Skeletal muscle cell (primary cell): ENCODE results near the gene SULT1A1.
"Not testable (repeated sequence)": the region's sequence is repeated elsewhere in the genome, so short reads cannot be mapped to it uniquely, and the experiment has no call there.

Experiments used
- DNase-seq: peaks from one replicate; pipeline ENCODE4 v3.0.0-alpha.2; 2010; ENCODE audit warnings: low read depth
- H3K4me3 ChIP-seq: 2 replicates; pipeline ENCODE4 v1.5.1; 2011; ENCODE audit warnings: low read depth, mild to moderate bottlenecking, control low read depth, low read length, moderate library complexity

Gene SULT1A1

GRCh38 chr16:28567292-28567691 lies 42.6 kb downstream of the SULT1A1 start:
- H3K4me3 ChIP-seq, result no peak overlapping the region

GRCh38 chr16:28566233-28566925 lies 43.5 kb downstream of the SULT1A1 start:
- not testable (repeated sequence) for DNase-seq, H3K4me3 ChIP-seq

More at GRCh38 chr16:28567292-28567691, 42.6 kb downstream of the SULT1A1 start:
- DNase-seq, result no peak

- H3K4me3 ChIP-seq, result no peak overlapping the region
- DNase-seq, result no peak
Measured at GRCh38 chr16:28563218-28563617, 46.6 kb downstream of the SULT1A1 start.

- no peak overlapping the region for H3K4me3 ChIP-seq
- DNase-seq, result no peak
Measured at GRCh38 chr16:28562199-28562598, 47.6 kb downstream of the SULT1A1 start.

- no peak overlapping the region for H3K4me3 ChIP-seq
- no peak for DNase-seq
Measured at GRCh38 chr16:28561557-28562187, 48.2 kb downstream of the SULT1A1 start.

- DNase-seq, result no peak
Measured at GRCh38 chr16:28558456-28558855, 51.4 kb downstream of the SULT1A1 start.

GRCh38 chr16:28556914-28557320 lies 52.9 kb downstream of the SULT1A1 start:
- DNase-seq, result no peak
- no peak overlapping the region for H3K4me3 ChIP-seq

More at GRCh38 chr16:28558456-28558855, 51.4 kb downstream of the SULT1A1 start:
- H3K4me3 ChIP-seq, result no peak overlapping the region

- no peak overlapping the region for H3K4me3 ChIP-seq
- no peak for DNase-seq
Measured at GRCh38 chr16:28555561-28555960, 54.3 kb downstream of the SULT1A1 start.
